Mucosa of descending colon (tissue), 3 donors: Measurements from ENCODE around the gene VPS37B. TPM values are rescaled to one million over a fixed set of nuclear protein-coding genes. Genes with fewer than 3 reads are reported as not detected.
"Not testable (repeated sequence)": the region's sequence is repeated elsewhere in the genome, so short reads cannot be mapped to it uniquely, and the experiment has no call there.

ENCODE experiments used
- ATAC-seq: fragments of 200-7000 bp; cut with Tn5 transposase; one replicate; pipeline ENCODE4 v1.9.1; 2020; ENCODE audit warnings: mild to moderate bottlenecking, moderate library complexity
- DNase-seq, 3 donors: peaks; one replicate each; pipeline ENCODE4 v3.0.0-alpha.2; 2020
- H3K36me3 ChIP-seq: fragments of 200-600 bp; one replicate; pipeline ENCODE4 v1.8.0; 2021; ENCODE audit warnings: low read depth, mild to moderate bottlenecking
- H3K4me1 ChIP-seq: fragments of 200-600 bp; one replicate; pipeline ENCODE4 v1.8.0; 2021; ENCODE audit warnings: low read depth, mild to moderate bottlenecking
- H3K4me3 ChIP-seq: fragments of 200-600 bp; one replicate; pipeline ENCODE4 v1.8.0; 2021; ENCODE audit warnings: mild to moderate bottlenecking
- H3K9me3 ChIP-seq: fragments of 200-600 bp; one replicate; pipeline ENCODE4 v1.8.0; 2021; ENCODE audit warnings: mild to moderate bottlenecking
- CTCF ChIP-seq: fragments of 200-600 bp; IDR thresholded peaks from one replicate; pipeline ENCODE4 v1.8.0; 2022; ENCODE audit warnings: antibody characterized with exemption, mild to moderate bottlenecking
- intact Hi-C, 2 donors: fragments of 100-400 bp; cut with DNase I in 1 of 2; cut with micrococcal nuclease in 1 of 2; formaldehyde crosslinking; loops; one replicate each; pipeline versions ENCODE4 v1.11.0 to v1.11.1; 2022; cut with DNase I, micrococcal nuclease
- long read RNA-seq, 2 donors: library from polyadenylated mRNA; unstranded; transcript quantifications; one replicate each; pipeline ENCODE4 v2.0.0, GENCODE V29; 2019 to 2021
- total RNA-seq, 3 donors: library from RNA; stranded (reverse); fragmentation: NEBNext Ultra II Directional in 2 of 3; extraction: Animal tissue kit (Norgen Biotek cat#: 25700) in 2 of 3; gene quantifications; one replicate each; pipeline versions ENCODE4 v1.2.1 to v1.2.4, GENCODE V29; 2021 to 2023
- donor health status: DM: no; HTN: no; CAD: no; lungs with moderate emphysema.
- donor health status: DM: no; HTN: no; CAD: no.
- donor health status: DM: no; HTN: yes; CAD: no.

VPS37B gene
- 100 to 1,000 TPM in 1 of 3 donors, 10 to 100 TPM in 2; 50.7 to 108 (median 81.8) TPM for total RNA-seq
- long read RNA-seq, donor 1, transcript VPS37B-201 (4 exons, 3,028 nt): major isoform, 28 of 57 reads
- long read RNA-seq, donor 1, partial matches to known transcripts: 3 of 57 reads
- long read RNA-seq, donor 1, other reads (novel, unspliced or antisense): 26 of 57 reads
- long read RNA-seq, donor 2, transcript VPS37B-201 (4 exons, 3,028 nt): major isoform, 8 of 17 reads
- long read RNA-seq, donor 2, partial matches to known transcripts: 3 of 17 reads
- long read RNA-seq, donor 2, other reads (novel, unspliced or antisense): 6 of 17 reads

GRCh38 chr12:122895704-122896636 lies at the start of gene VPS37B:
TSS of gene VPS37B (minus strand) at chr12:122896124. CDS start at chr12:122896062, 62 bp downstream.
- Histone ChIP-seq H3K4me3 (peak within 1 kb of the TSS; percentile 74), H3K9me3 (no peaks in the 10 kb centered on the region), H3K4me1 (peaks cover 32% of the 10 kb centered on the region), H3K36me3 (no peaks in the 10 kb centered on the region)
- TF ChIP-seq CTCF: no peak
- ATAC-seq (peak; percentile 67), DNase-seq (peak; percentile 86 to 92 (median 91))
- intact Hi-C loops: no loop called here

GRCh38 chr12:122944605-122945592 lies 49.0 kb upstream of the VPS37B start:
- Histone ChIP-seq H3K4me1 (peaks cover 16% of the 10 kb centered on the region), H3K36me3 (no peaks in the 10 kb centered on the region), H3K9me3 (no peaks in the 10 kb centered on the region), H3K4me3 (no peak overlapping the region)
- ATAC-seq (peak; percentile 50), DNase-seq (peak in 1 of 3 donors; percentile 46)
- TF ChIP-seq CTCF: no peak
- intact Hi-C loops: no loop called here

DNA sequence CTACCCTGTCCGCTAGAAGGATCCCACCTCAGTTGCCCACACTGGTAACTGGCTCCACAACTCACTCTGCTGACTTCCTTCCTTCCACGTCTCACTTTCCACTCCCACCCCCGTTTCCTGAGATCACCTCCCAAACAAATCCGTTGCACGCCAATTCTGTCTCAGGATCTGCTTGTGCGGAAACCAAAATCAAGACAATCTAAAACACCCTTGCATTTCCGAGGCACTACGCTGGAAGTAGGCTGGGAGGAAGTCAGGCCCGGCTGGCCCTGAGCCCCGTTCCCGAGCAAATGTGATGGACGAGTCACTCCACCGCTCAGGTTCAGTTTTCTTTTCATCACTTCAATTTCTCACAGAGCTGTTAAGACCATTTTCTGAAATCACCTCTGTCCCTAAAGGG lies 47.3 kb upstream of the VPS37B start:
- H3K4me1 ChIP-seq: peaks cover 16% of the 10 kb centered on the region
- no peak for DNase-seq
- TF ChIP-seq CTCF: no peak
- ATAC-seq: no peak
- H3K4me3 ChIP-seq: no peak overlapping the region
- H3K36me3 ChIP-seq: no peaks in the 10 kb centered on the region
- H3K9me3 ChIP-seq: no peaks in the 10 kb centered on the region
- intact Hi-C loops: no loop called here

GRCh38 chr12:122942637-122943036 lies 46.7 kb upstream of the VPS37B start:
- Histone ChIP-seq H3K9me3 (no peaks in the 10 kb centered on the region), H3K4me1 (peaks cover 10% of the 10 kb centered on the region), H3K36me3 (no peaks in the 10 kb centered on the region), H3K4me3 (no peak overlapping the region)
- ATAC-seq (no peak), DNase-seq (no peak)
- no peak for TF ChIP-seq CTCF
- intact Hi-C loops: no loop called here

DNA sequence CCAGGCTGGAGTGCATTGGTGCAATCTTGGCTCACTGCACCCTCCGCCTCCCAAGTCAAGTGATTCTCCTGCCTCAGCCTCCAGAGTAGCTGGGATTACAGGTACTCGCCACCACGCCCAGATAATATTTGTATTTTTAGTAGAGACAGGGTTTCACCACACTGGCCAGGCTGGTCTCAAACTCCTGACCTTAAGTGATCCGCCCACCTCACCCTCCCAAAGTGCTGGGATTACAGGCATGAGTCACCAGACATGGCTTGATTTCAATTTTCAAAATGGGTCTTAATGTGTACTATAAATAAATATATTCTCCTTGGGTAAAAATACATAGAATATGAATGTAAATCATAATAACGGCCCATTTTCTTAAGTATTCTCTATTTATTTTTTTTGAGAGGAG lies 45.4 kb upstream of the VPS37B start:
- H3K36me3 ChIP-seq, intact Hi-C loops, ATAC-seq, H3K4me1 ChIP-seq, H3K9me3 ChIP-seq, H3K4me3 ChIP-seq, DNase-seq: not testable (repeated sequence)
